HCT116 (cell line): Measurements from ENCODE around the gene SCFD2. TPM values are rescaled to one million over a fixed set of nuclear protein-coding genes. Genes with fewer than 3 reads are reported as not detected.

ENCODE experiments used
- ATAC-seq: fragments of 200-7000 bp; cut with Tn5 transposase; 2 replicates; pipeline ENCODE4 v1.9.1; 2020; ENCODE audit warnings: mild to moderate bottlenecking, moderate library complexity
- BruUV-seq: library from RNA; stranded (reverse); fragments of 400-500 nt; replicated peaks from 2 replicates; lab custom pipeline; 2021; lab: Mats Ljungman, UMichigan
- CTCF ChIA-PET: fragments of 300-600 bp; sonication (Branson Sonifier 250); formaldehyde crosslinking; loops from one replicate; lab custom pipeline; 2021; ENCODE audit warnings: antibody characterized with exemption; lab: Charles Lee
- POLR2A ChIA-PET: fragments of 300-600, 350-600 bp; sonication (Branson Sonifier 250); formaldehyde crosslinking; loops from one replicate; lab custom pipeline; 2021; ENCODE audit warnings: antibody characterized with exemption; lab: Charles Lee
- RAD21 ChIA-PET, 2 experiments: fragments of 300-600 bp; sonication (Branson Sonifier 250); formaldehyde crosslinking; loops; one replicate each; lab custom pipeline; 2023; ENCODE audit warnings: low total read pairs in 2 of 2; ENCODE audit not compliant: uncharacterized antibody in 2 of 2, unreplicated experiment in 2 of 2, low non-redundant PET in 1 of 2; lab: Charles Lee
- DNase-seq: peaks from one replicate; pipeline ENCODE4 v3.0.0-alpha.2; 2010; ENCODE audit warnings: low read depth, low spot score
- H2AFZ ChIP-seq: fragments of 200-600 bp; shearing (Covaris generic), sonication (generic); 2 replicates; pipeline ENCODE4 v1.6.1; 2017; ENCODE audit warnings: low read depth, mixed run types, mixed read lengths, antibody characterized with exemption, low read length; ENCODE audit not compliant: poor library complexity, severe bottlenecking
- H3K27ac ChIP-seq: 2 replicates; pipeline ENCODE4 v1.5.1; 2012; ENCODE audit warnings: low read depth, low read length
- H3K27me3 ChIP-seq: fragments of 200-600 bp; sonication (generic); 2 replicates; pipeline ENCODE4 v1.6.1; 2016; ENCODE audit warnings: mixed run types, low read length, mixed read lengths; ENCODE audit not compliant: insufficient read depth
- H3K36me3 ChIP-seq, 2 experiments: fragments of 200-500 bp in 1 of 2; fragments of 200-600 bp in 1 of 2; sonication (Bioruptor generic) in 1 of 2; sonication (generic) in 1 of 2; 2 replicates each; pipeline versions ENCODE4 v1.5.1 to v1.6.1; 2014 to 2016; ENCODE audit warnings: low read length in 2 of 2, inconsistent platforms in 1 of 2, mixed read lengths in 1 of 2, mixed run types in 1 of 2; ENCODE audit not compliant: insufficient read depth in 2 of 2, control insufficient read depth in 1 of 2
- H3K4me1 ChIP-seq, 2 experiments: fragments of 200-600 bp in 1 of 2; sonication (generic) in 1 of 2; 2 replicates each; pipeline versions ENCODE4 v1.5.1 to v1.6.1; 2012 to 2017; ENCODE audit warnings: low read length in 2 of 2, inconsistent platforms in 1 of 2, mild to moderate bottlenecking in 1 of 2, mixed read lengths in 1 of 2, mixed run types in 1 of 2, moderate library complexity in 1 of 2; ENCODE audit not compliant: insufficient read depth in 2 of 2, control insufficient read depth in 1 of 2
- H3K4me2 ChIP-seq: fragments of 200-600 bp; sonication (generic); 2 replicates; pipeline ENCODE4 v1.6.1; 2017; ENCODE audit warnings: mixed run types, low read length, mixed read lengths
- H3K4me3 ChIP-seq, 2 experiments: fragments of 200-600 bp in 1 of 2; sonication (generic) in 1 of 2; replicated peaks in 1 of 2; 2 replicates each; pipeline ENCODE4 v1.5.1; 2011 to 2016; ENCODE audit warnings: low read length in 2 of 2, control low read depth in 1 of 2, low read depth in 1 of 2, mild to moderate bottlenecking in 1 of 2, mixed read lengths in 1 of 2, mixed run types in 1 of 2
- H3K79me2 ChIP-seq: fragments of 200-600 bp; sonication (generic); 2 replicates; pipeline ENCODE4 v1.6.1; 2017; ENCODE audit warnings: mild to moderate bottlenecking, mixed run types, low read length, moderate library complexity, mixed read lengths; ENCODE audit not compliant: insufficient read depth
- H3K9ac ChIP-seq: fragments of 200-600 bp; sonication (generic); 2 replicates; pipeline ENCODE4 v1.6.1; 2016; ENCODE audit warnings: low read length, mixed read lengths
- H3K9me2 ChIP-seq: fragments of 200-600 bp; sonication (generic), shearing (Covaris generic); 2 replicates; pipeline ENCODE4 v1.6.1; 2017; ENCODE audit warnings: mixed run types, mild to moderate bottlenecking, moderate library complexity; ENCODE audit not compliant: insufficient read depth
- H3K9me3 ChIP-seq, 2 experiments: fragments of 200-500 bp in 1 of 2; fragments of 200-600 bp in 1 of 2; sonication (Bioruptor generic) in 1 of 2; sonication (generic) in 1 of 2; 2 replicates each; pipeline ENCODE4 v1.6.1; 2014 to 2017; ENCODE audit warnings: low read length in 2 of 2, mixed read lengths in 2 of 2, inconsistent platforms in 1 of 2, low read depth in 1 of 2, mild to moderate bottlenecking in 1 of 2, mixed run types in 1 of 2, moderate library complexity in 1 of 2; ENCODE audit not compliant: control insufficient read depth in 1 of 2, insufficient read depth in 1 of 2
- H4K20me1 ChIP-seq: fragments of 200-600 bp; sonication (generic), shearing (Covaris generic); 2 replicates; pipeline ENCODE4 v1.6.1; 2017; ENCODE audit warnings: mixed run types, mild to moderate bottlenecking, moderate library complexity; ENCODE audit not compliant: insufficient read depth
- ATF3 ChIP-seq: IDR thresholded peaks from 2 replicates; pipeline ENCODE4 v1.6.1; 2012
- CEBPB ChIP-seq: IDR thresholded peaks from 2 replicates; pipeline ENCODE4 v1.6.1; 2012; ENCODE audit warnings: low read depth
- CTCF ChIP-seq, 3 experiments: fragments of 200-600 bp in 1 of 3; sonication (generic) in 1 of 3; IDR thresholded peaks in 2 of 3; conservative IDR thresholded peaks in 1 of 3; 2 replicates each; pipeline ENCODE4 v1.5.1; 2012 to 2017; ENCODE audit warnings: low read depth in 2 of 3, low read length in 2 of 3, antibody characterized with exemption in 1 of 3, borderline replicate concordance in 1 of 3, control low read depth in 1 of 3, mild to moderate bottlenecking in 1 of 3, mixed read lengths in 1 of 3, mixed run types in 1 of 3, moderate library complexity in 1 of 3; ENCODE audit not compliant: insufficient read depth in 1 of 3
- EGR1 ChIP-seq: IDR thresholded peaks from 2 replicates; pipeline ENCODE4 v1.6.1; 2012; ENCODE audit warnings: low read depth
- ELF1 ChIP-seq: IDR thresholded peaks from 2 replicates; pipeline ENCODE4 v1.6.1; 2012; ENCODE audit warnings: low read depth, borderline replicate concordance
- EZH2 ChIP-seq: fragments of 200-600 bp; sonication (generic); IDR thresholded peaks from 2 replicates; pipeline ENCODE4 v1.6.1; 2017; ENCODE audit warnings: antibody characterized with exemption, mixed run types
- EZH2phosphoT487 ChIP-seq: fragments of 200-600 bp; IDR thresholded peaks from 2 replicates; pipeline ENCODE4 v1.6.1; 2018; ENCODE audit warnings: antibody characterized with exemption, borderline replicate concordance
- JUND ChIP-seq: IDR thresholded peaks from 2 replicates; pipeline ENCODE4 v1.6.1; 2012
- MAX ChIP-seq: IDR thresholded peaks from 2 replicates; pipeline ENCODE4 v1.6.1; 2012
- POLR2A ChIP-seq: IDR thresholded peaks from 2 replicates; pipeline ENCODE4 v1.7.0; 2011; ENCODE audit warnings: borderline replicate concordance; ENCODE audit not compliant: insufficient read depth, insufficient read length; ENCODE audit errors: extremely low read depth
- RAD21 ChIP-seq: IDR thresholded peaks from 2 replicates; pipeline ENCODE4 v1.6.1; 2012; ENCODE audit warnings: low read depth, mild to moderate bottlenecking
- REST ChIP-seq: IDR thresholded peaks from 2 replicates; pipeline ENCODE4 v1.6.1; 2012; ENCODE audit warnings: low read depth
- SIN3A ChIP-seq: IDR thresholded peaks from 2 replicates; pipeline ENCODE4 v1.6.1; 2012; ENCODE audit warnings: low read depth
- SRF ChIP-seq: IDR thresholded peaks from 2 replicates; pipeline ENCODE4 v1.6.1; 2012; ENCODE audit warnings: low read depth
- YY1 ChIP-seq: IDR thresholded peaks from 2 replicates; pipeline ENCODE4 v1.6.1; 2011; ENCODE audit warnings: low read length, low read depth, moderate library complexity, mild to moderate bottlenecking; ENCODE audit not compliant: insufficient replicate concordance; ENCODE audit errors: extremely low read depth
- ZFX ChIP-seq: fragments of 450-650 bp; IDR thresholded peaks from 2 replicates; pipeline ENCODE4 v1.6.1; 2017
- ZNF274 ChIP-seq: fragments of 200-500 bp; sonication (Bioruptor generic); IDR thresholded peaks from 2 replicates; pipeline ENCODE4 v1.6.1; 2014; ENCODE audit warnings: mild to moderate bottlenecking, low read depth, low read length, inconsistent platforms
- intact Hi-C: fragments of 100-400 bp; cut with micrococcal nuclease; formaldehyde crosslinking; loops from 2 replicates; pipeline ENCODE4 v1.10.0; 2022
- total RNA-seq: library from RNA; stranded (reverse); gene quantifications from one replicate; pipeline ENCODE4 v1.2.1, GENCODE V29; 2021; ENCODE audit not compliant: unreplicated experiment

SCFD2 gene
- total RNA-seq, 1 experiment from 2014 or later, result 13.6 TPM

GRCh38 chr4:53128706-53129357 is 237.0 kb downstream of the SCFD2 start:
- BruUV-seq, result no TSS peak
- POLR2A ChIA-PET, result no interaction called here
- intact Hi-C loops, result no loop called here
- RAD21 ChIA-PET, result no interaction called here
- CTCF ChIA-PET, result no interaction called here
- Histone ChIP-seq H3K9me3 (no peaks in the 10 kb centered on the region), H3K9me2 (no peaks in the 10 kb centered on the region), H3K27me3 (no peaks in the 10 kb centered on the region), H3K79me2 (no peaks in the 10 kb centered on the region), H3K4me2 (no peak overlapping the region), H4K20me1 (no peaks in the 10 kb centered on the region), H3K27ac (no peak overlapping the region), H3K36me3 (no peaks in the 10 kb centered on the region), H3K9ac (no peak overlapping the region), H2AFZ (no peak overlapping the region), H3K4me3 (no peak overlapping the region), H3K4me1 (no peaks in the 10 kb centered on the region)
- DNase-seq (no peak), ATAC-seq (no peak)
- no peak for TF ChIP-seq ZNF274
- no peak for TF ChIP-seq CTCF (IDR thresholded peaks at IDR 0.05 in 2 of 3, conservative IDR thresholded peaks at IDR 0.05 in 1 of 3; ENCODE audit: borderline replicate concordance in 1 of 3, insufficient read depth in 1 of 3, low read depth in 2 of 3, low read length in 2 of 3)
- TF ChIP-seq SRF, result no peak
- no peak for TF ChIP-seq ATF3
- no peak for TF ChIP-seq ZFX
- TF ChIP-seq SIN3A, result no peak
- no peak for TF ChIP-seq REST
- no peak for TF ChIP-seq ELF1
- no peak for TF ChIP-seq EZH2
- TF ChIP-seq EZH2phosphoT487, result no peak
- no peak for TF ChIP-seq POLR2A
- TF ChIP-seq YY1, result no peak
- TF ChIP-seq EGR1, result no peak
- no peak for TF ChIP-seq JUND
- TF ChIP-seq MAX, result no peak
- TF ChIP-seq RAD21, result no peak
- TF ChIP-seq CEBPB, result no peak
